A549 (cell line): Measurements from ENCODE around the gene ZNF385B. TPM values are rescaled to one million over a fixed set of nuclear protein-coding genes. Genes with fewer than 3 reads are reported as not detected.

Source experiments
- ATAC-seq, 2 experiments: fragments of 200-7000 bp in 1 of 2; fragments of >200 bp in 1 of 2; cut with Nextera tagmentation in 1 of 2; cut with Tn5 transposase in 1 of 2; 3 replicates each; pipeline versions ENCODE4 v1.8.0 to v1.9.1; 2018 to 2020; ENCODE audit warnings: mild to moderate bottlenecking in 1 of 2, moderate library complexity in 1 of 2
- CTCF ChIA-PET: fragments of 300-600 bp; sonication (Branson Sonifier 250); formaldehyde crosslinking; extraction: SDS; loops from one replicate; lab custom pipeline; 2021; ENCODE audit warnings: antibody characterized with exemption, inconsistent platforms; lab: Yijun Ruan, JAX
- POLR2A ChIA-PET: fragments of 350-600 bp; formaldehyde crosslinking; extraction: SDS; loops from one replicate; lab custom pipeline; 2021; ENCODE audit warnings: antibody characterized with exemption, inconsistent platforms; lab: Yijun Ruan, JAX
- DNase-seq, 2 experiments: peaks; one replicate each; pipeline versions ENCODE4 v3.0.0 to v3.0.0-alpha.2; 2011 to 2016; ENCODE audit warnings: low read depth in 1 of 2, low spot score in 1 of 2
- FAIRE-seq: peaks from 2 replicates; lab custom pipeline; 2011; peaks lifted over from hg19 to GRCh38; lab: Jason Lieb, UNC
- H3K27ac ChIP-seq, 2 experiments: fragments of >200 bp; sonication (Bioruptor Twin); formaldehyde crosslinking; 3 replicates each; pipeline ENCODE4 v1.5.1; 2016 to 2017
- H3K4me1 ChIP-seq: fragments of >200 bp; sonication (Bioruptor Twin); formaldehyde crosslinking; 3 replicates; pipeline ENCODE4 v1.6.1; 2016
- H3K4me2 ChIP-seq: fragments of >200 bp; sonication (Bioruptor Twin); formaldehyde crosslinking; 3 replicates; pipeline ENCODE4 v1.6.1; 2016
- H3K4me3 ChIP-seq: fragments of >200 bp; sonication (Bioruptor Twin); formaldehyde crosslinking; 3 replicates; pipeline ENCODE4 v1.5.1; 2016
- H3K9me3 ChIP-seq: fragments of >200 bp; sonication (Bioruptor Twin); formaldehyde crosslinking; 3 replicates; pipeline ENCODE4 v1.6.1; 2016
- BHLHE40 ChIP-seq: IDR thresholded peaks from 2 replicates; pipeline ENCODE4 v1.6.1; 2012; ENCODE audit warnings: low read depth, low read length, inconsistent platforms
- CBX2 ChIP-seq: fragments of 200-600 bp; sonication (generic); IDR thresholded peaks from 2 replicates; pipeline ENCODE4 v1.6.1; 2016; ENCODE audit warnings: low read depth, mild to moderate bottlenecking, borderline replicate concordance
- EHMT2 ChIP-seq: fragments of 200-600 bp; sonication (generic); IDR thresholded peaks from 2 replicates; pipeline ENCODE4 v1.6.1; 2016; ENCODE audit warnings: antibody characterized with exemption, low read depth, mild to moderate bottlenecking, moderate library complexity
- FOXS1 ChIP-seq: fragments of 250-450 bp; sonication (Bioruptor Pico); IDR thresholded peaks from 2 replicates; pipeline ENCODE4 v1.5.0; 2020; ENCODE audit warnings: mild to moderate bottlenecking, moderate library complexity
- GATA3 ChIP-seq: IDR thresholded peaks from 2 replicates; pipeline ENCODE4 v1.6.1; 2012; ENCODE audit warnings: borderline replicate concordance
- HEYL ChIP-seq: fragments of 250-450 bp; sonication (Bioruptor Pico); IDR thresholded peaks from 2 replicates; pipeline ENCODE4 v1.8.0; 2021; ENCODE audit warnings: mild to moderate bottlenecking, moderate library complexity
- HOXB13 ChIP-seq: fragments of 250-450 bp; sonication (Bioruptor Pico); IDR thresholded peaks from 2 replicates; pipeline ENCODE4 v1.5.0; 2020; ENCODE audit warnings: low read depth, mild to moderate bottlenecking, moderate library complexity
- HOXB5 ChIP-seq: fragments of 250-450 bp; sonication (Bioruptor Pico); IDR thresholded peaks from 2 replicates; pipeline ENCODE4 v1.5.0; 2020; ENCODE audit warnings: mild to moderate bottlenecking, moderate library complexity
- JUN ChIP-seq, 2 experiments: fragments of >200 bp; sonication (Bioruptor Twin); formaldehyde crosslinking; IDR thresholded peaks; 2 replicates in 1 of 2; 3 replicates in 1 of 2; pipeline ENCODE4 v1.6.1; 2016 to 2017
- KDM1A ChIP-seq: fragments of 200-600 bp; sonication (generic); IDR thresholded peaks from 2 replicates; pipeline ENCODE4 v1.6.1; 2016; ENCODE audit warnings: low read depth, mild to moderate bottlenecking
- KDM5A ChIP-seq: fragments of 200-600 bp; sonication (generic); IDR thresholded peaks from 2 replicates; pipeline ENCODE4 v1.6.1; 2016; ENCODE audit warnings: antibody characterized with exemption, mild to moderate bottlenecking
- NR3C1 ChIP-seq: fragments of >200 bp; sonication (Bioruptor Twin); formaldehyde crosslinking; IDR thresholded peaks from 3 replicates; pipeline ENCODE4 v1.6.1; 2017
- POLR2A ChIP-seq: IDR thresholded peaks from 2 replicates; pipeline ENCODE4 v1.6.1; 2012; ENCODE audit warnings: mild to moderate bottlenecking, low read length
- POLR2AphosphoS2 ChIP-seq: conservative IDR thresholded peaks from 2 replicates; pipeline ENCODE4 v1.6.1; 2012; ENCODE audit warnings: low read length, improper control_type of control experiment, inconsistent platforms
- RAD21 ChIP-seq, 2 experiments: fragments of >200 bp in 1 of 2; sonication (Bioruptor Twin) in 1 of 2; formaldehyde crosslinking in 1 of 2; IDR thresholded peaks in 1 of 2; conservative IDR thresholded peaks in 1 of 2; 2 replicates in 1 of 2; 3 replicates in 1 of 2; pipeline ENCODE4 v1.6.1; 2012 to 2018; ENCODE audit warnings: inconsistent platforms in 1 of 2
- RCOR1 ChIP-seq: fragments of 150-350 bp; IDR thresholded peaks from 2 replicates; pipeline ENCODE4 v1.6.1; 2014; ENCODE audit warnings: antibody characterized with exemption, low read length, low read depth
- RNF2 ChIP-seq: fragments of 200-600 bp; sonication (generic); IDR thresholded peaks from 2 replicates; pipeline ENCODE4 v1.6.1; 2016; ENCODE audit warnings: low read depth, mild to moderate bottlenecking, antibody characterized with exemption, moderate library complexity, borderline replicate concordance
- TP53 ChIP-seq: fragments of 250-450 bp; sonication (Bioruptor Pico); IDR thresholded peaks from 2 replicates; pipeline ENCODE4 v1.5.0; 2021; ENCODE audit warnings: mild to moderate bottlenecking, moderate library complexity
- ZC3H11A ChIP-seq: fragments of 450-650 bp; IDR thresholded peaks from 2 replicates; pipeline ENCODE4 v1.6.1; 2014; ENCODE audit warnings: antibody characterized with exemption, mild to moderate bottlenecking
- ZSCAN20 ChIP-seq: fragments of 250-450 bp; sonication (Bioruptor Pico); IDR thresholded peaks from 2 replicates; pipeline ENCODE4 v1.8.0; 2022; ENCODE audit warnings: mild to moderate bottlenecking, moderate library complexity
- WGBS: methylation state at CpG from one replicate; pipeline ENCODE4 v1.1.6; 2017; ENCODE audit errors: missing lambda C conversion rate; 5-methylcytosine and 5-hydroxymethylcytosine counted together
- polyA plus RNA-seq, 4 experiments: library from polyadenylated mRNA; depleted of rRNA in 3 of 4; stranded (reverse); fragments of >200 nt; fragmentation: RNase III in 1 of 4; extraction: RNeasy Plus Mini Kit Qiagen cat#74134 plus additional on column Dnase treatment in 1 of 4; gene quantifications; 2 replicates in 3 of 4; 3 replicates in 1 of 4; pipeline ENCODE4 v1.2.3, GENCODE V29; 2011 to 2017
- TF ChIP-seq, protein P1 (sequence below): fragments of >200 bp; sonication (Bioruptor Twin); formaldehyde crosslinking; IDR thresholded peaks from 3 replicates; pipeline ENCODE4 v1.6.1; 2016
- TF ChIP-seq, protein P2 (sequence below): fragments of 150-350 bp; IDR thresholded peaks from 2 replicates; pipeline ENCODE4 v1.6.1; 2014; ENCODE audit warnings: low read depth, mild to moderate bottlenecking, low read length
- TF ChIP-seq, protein P3 (sequence below): fragments of >200 bp; sonication (Bioruptor Twin); formaldehyde crosslinking; IDR thresholded peaks from 2 replicates; pipeline ENCODE4 v1.6.1; 2016
- TF ChIP-seq, protein P4 (sequence below): IDR thresholded peaks from 2 replicates; pipeline ENCODE4 v1.6.1; 2012

Gene ZNF385B
- polyA plus RNA-seq, 2 of the 4 experiments (the other 2 are of a cell fraction), result not detected

GRCh38 chr2:179744401-179744800 lies 117.0 kb downstream of the ZNF385B start (continued):
- TF ChIP-seq, protein P1, sequence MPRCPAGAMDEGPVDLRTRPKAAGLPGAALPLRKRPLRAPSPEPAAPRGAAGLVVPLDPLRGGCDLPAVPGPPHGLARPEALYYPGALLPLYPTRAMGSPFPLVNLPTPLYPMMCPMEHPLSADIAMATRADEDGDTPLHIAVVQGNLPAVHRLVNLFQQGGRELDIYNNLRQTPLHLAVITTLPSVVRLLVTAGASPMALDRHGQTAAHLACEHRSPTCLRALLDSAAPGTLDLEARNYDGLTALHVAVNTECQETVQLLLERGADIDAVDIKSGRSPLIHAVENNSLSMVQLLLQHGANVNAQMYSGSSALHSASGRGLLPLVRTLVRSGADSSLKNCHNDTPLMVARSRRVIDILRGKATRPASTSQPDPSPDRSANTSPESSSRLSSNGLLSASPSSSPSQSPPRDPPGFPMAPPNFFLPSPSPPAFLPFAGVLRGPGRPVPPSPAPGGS, result no peak
- no peak for TF ChIP-seq TP53 (CRISPR knock-in tag)
- TF ChIP-seq HOXB5 (CRISPR knock-in tag), result no peak
- TF ChIP-seq ZC3H11A, result no peak
- no peak for TF ChIP-seq ZSCAN20 (CRISPR knock-in tag)
- TF ChIP-seq, protein P2, sequence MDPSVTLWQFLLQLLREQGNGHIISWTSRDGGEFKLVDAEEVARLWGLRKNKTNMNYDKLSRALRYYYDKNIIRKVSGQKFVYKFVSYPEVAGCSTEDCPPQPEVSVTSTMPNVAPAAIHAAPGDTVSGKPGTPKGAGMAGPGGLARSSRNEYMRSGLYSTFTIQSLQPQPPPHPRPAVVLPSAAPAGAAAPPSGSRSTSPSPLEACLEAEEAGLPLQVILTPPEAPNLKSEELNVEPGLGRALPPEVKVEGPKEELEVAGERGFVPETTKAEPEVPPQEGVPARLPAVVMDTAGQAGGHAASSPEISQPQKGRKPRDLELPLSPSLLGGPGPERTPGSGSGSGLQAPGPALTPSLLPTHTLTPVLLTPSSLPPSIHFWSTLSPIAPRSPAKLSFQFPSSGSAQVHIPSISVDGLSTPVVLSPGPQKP, result no peak

- Histone ChIP-seq H3K4me1 (no peaks in the 10 kb centered on the region), H3K4me3 (no peak overlapping the region), H3K27ac (no peak overlapping the region), H3K4me2 (no peak overlapping the region), H3K9me3 (no peaks in the 10 kb centered on the region)
- ChIA-PET POLR2A (no interaction called here), CTCF (no interaction called here)
- DNase-seq (no peak), ATAC-seq (no peak), FAIRE-seq (no peak)
- no peak for TF ChIP-seq GATA3
Observed at GRCh38 chr2:179741317-179741716, 120.1 kb downstream of the ZNF385B start.

GRCh38 chr2:179729966-179730365 lies 131.4 kb downstream of the ZNF385B start:
- DNase-seq (no peak), FAIRE-seq (no peak), ATAC-seq (no peak)
- ChIA-PET CTCF (no interaction called here), POLR2A (no interaction called here)
- no peaks in the 10 kb centered on the region for H3K9me3 ChIP-seq
- H3K4me2 ChIP-seq, result no peak overlapping the region
- no peak overlapping the region for H3K27ac ChIP-seq
- WGBS, result 4% methylated on average over 1 of the region's 1 CpG
- H3K4me1 ChIP-seq, result no peaks in the 10 kb centered on the region
- TF ChIP-seq KDM5A (no peak), HOXB13 (no peak), HEYL (no peak)
- TF ChIP-seq, protein P3, sequence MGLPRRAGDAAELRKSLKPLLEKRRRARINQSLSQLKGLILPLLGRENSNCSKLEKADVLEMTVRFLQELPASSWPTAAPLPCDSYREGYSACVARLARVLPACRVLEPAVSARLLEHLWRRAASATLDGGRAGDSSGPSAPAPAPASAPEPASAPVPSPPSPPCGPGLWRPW, result no peak
- TF ChIP-seq, all 56 proteins: peak for 0
- H3K4me3 ChIP-seq, result no peak overlapping the region

GRCh38 chr2:179726461-179727180 lies 134.8 kb downstream of the ZNF385B start:
- WGBS, result 63% methylated on average over 5 of the region's 5 CpGs
- no peak for ATAC-seq
- no peak for DNase-seq
- FAIRE-seq, result no peak
- POLR2A ChIA-PET, result no interaction called here
- no peak overlapping the region for H3K4me3 ChIP-seq
- H3K9me3 ChIP-seq, result no peaks in the 10 kb centered on the region
- H3K27ac ChIP-seq, result no peak overlapping the region
- TF ChIP-seq, protein P2, result no peak
- TF ChIP-seq, protein P4, sequence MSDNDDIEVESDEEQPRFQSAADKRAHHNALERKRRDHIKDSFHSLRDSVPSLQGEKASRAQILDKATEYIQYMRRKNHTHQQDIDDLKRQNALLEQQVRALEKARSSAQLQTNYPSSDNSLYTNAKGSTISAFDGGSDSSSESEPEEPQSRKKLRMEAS, result no peak
- TF ChIP-seq POLR2A, result no peak
- no peak for TF ChIP-seq EHMT2
- TF ChIP-seq POLR2AphosphoS2, result no peak
- TF ChIP-seq NR3C1, result no peak
- TF ChIP-seq, protein P3, result no peak
- no peak for TF ChIP-seq KDM1A
- TF ChIP-seq FOXS1 (CRISPR knock-in tag), result no peak
- no peak for TF ChIP-seq RNF2
- no peak for TF ChIP-seq BHLHE40
- no peak for TF ChIP-seq CBX2
- no peak for TF ChIP-seq RAD21 (conservative IDR thresholded peaks at IDR 0.05 in 1 of 2, IDR thresholded peaks at IDR 0.05 in 1 of 2)
- TF ChIP-seq JUN (IDR thresholded peaks at IDR 0.05), result no peak
- TF ChIP-seq RCOR1, result no peak
- TF ChIP-seq HOXB5 (CRISPR knock-in tag), result no peak
- no peak overlapping the region for H3K4me2 ChIP-seq
- no peaks in the 10 kb centered on the region for H3K4me1 ChIP-seq
- CTCF ChIA-PET, result interaction anchor here (0.9 kb wide), 1 partner anchor 1872 kb away, joined by 3 read pairs; no protein-coding TSS in a partner anchor
